Mesothelial cell of epicardium (in vitro differentiated cells): ENCODE measurements around the gene MUSTN1. TPM values are rescaled to one million over a fixed set of nuclear protein-coding genes. Genes with fewer than 3 reads are reported as not detected.

ENCODE experiments used
- DNase-seq, 2 experiments: peaks; one replicate each; pipeline ENCODE4 v3.0.0; 2021; ENCODE audit warnings: low spot score in 2 of 2; ENCODE audit not compliant: unreplicated experiment in 2 of 2
- H3K27ac Mint-ChIP-seq: 2 replicates; pipeline ENCODE4 v1.8.0; 2021; ENCODE audit warnings: mixed read lengths
- H3K27me3 Mint-ChIP-seq: 2 replicates; pipeline ENCODE4 v1.8.0; 2021; ENCODE audit warnings: low read depth, mixed read lengths
- H3K36me3 Mint-ChIP-seq: 2 replicates; pipeline ENCODE4 v1.8.0; 2021; ENCODE audit warnings: mixed read lengths
- H3K4me1 Mint-ChIP-seq: 2 replicates; pipeline ENCODE4 v1.8.0; 2021; ENCODE audit warnings: mixed read lengths
- H3K4me3 Mint-ChIP-seq: 2 replicates; pipeline ENCODE4 v1.8.0; 2021; ENCODE audit warnings: mild to moderate bottlenecking, moderate library complexity, mixed read lengths
- H3K9me3 Mint-ChIP-seq: 2 replicates; pipeline ENCODE4 v1.8.0; 2021; ENCODE audit warnings: mixed read lengths
- CTCF ChIP-seq: fragments of 200-600 bp; sonication (generic); IDR thresholded peaks from one replicate; pipeline ENCODE4 v1.5.0; 2021; ENCODE audit warnings: antibody characterized with exemption; ENCODE audit not compliant: unreplicated experiment
- total RNA-seq: library from RNA; stranded (reverse); gene quantifications from 3 replicates; pipeline ENCODE4 v1.2.1, GENCODE V29; 2021

The MUSTN1 gene
- total RNA-seq, 1 donor from 2014 or later = 1.0 TPM

- Mint-ChIP-seq H3K9me3 (no peaks in the 10 kb centered on the region), H3K36me3 (no peaks in the 10 kb centered on the region), H3K4me1 (no peaks in the 10 kb centered on the region), H3K27ac (no peak overlapping the region), H3K27me3 (no peaks in the 10 kb centered on the region), H3K4me3 (no peak overlapping the region)
- no peak for DNase-seq
- TF ChIP-seq CTCF = no peak
Measured at GRCh38 chr3:52873433-52874159, 38.8 kb upstream of the MUSTN1 start.

- H3K9me3 Mint-ChIP-seq = no peaks in the 10 kb centered on the region
- no peaks in the 10 kb centered on the region for H3K27me3 Mint-ChIP-seq
- no peak for TF ChIP-seq CTCF
- no peak overlapping the region for H3K27ac Mint-ChIP-seq
- no peaks in the 10 kb centered on the region for H3K36me3 Mint-ChIP-seq
- DNase-seq = no peak
- no peaks in the 10 kb centered on the region for H3K4me1 Mint-ChIP-seq
- no peak overlapping the region for H3K4me3 Mint-ChIP-seq
Measured at GRCh38 chr3:52872245-52872644, 37.4 kb upstream of the MUSTN1 start.

GRCh38 chr3:52871761-52872160, 36.9 kb upstream of the MUSTN1 start:
- H3K9me3 Mint-ChIP-seq = no peaks in the 10 kb centered on the region
- TF ChIP-seq CTCF = no peak
- H3K27ac Mint-ChIP-seq = no peak overlapping the region
- H3K36me3 Mint-ChIP-seq = no peaks in the 10 kb centered on the region
- H3K4me3 Mint-ChIP-seq = no peak overlapping the region
- no peaks in the 10 kb centered on the region for H3K27me3 Mint-ChIP-seq
- no peak for DNase-seq
- H3K4me1 Mint-ChIP-seq = no peaks in the 10 kb centered on the region

- Mint-ChIP-seq H3K27ac (no peak overlapping the region), H3K9me3 (no peaks in the 10 kb centered on the region), H3K36me3 (peaks cover 7% of the 10 kb centered on the region), H3K27me3 (no peaks in the 10 kb centered on the region), H3K4me3 (no peak overlapping the region), H3K4me1 (no peaks in the 10 kb centered on the region)
- DNase-seq = no peak
- TF ChIP-seq CTCF = no peak
Measured at GRCh38 chr3:52870471-52870870, 35.7 kb upstream of the MUSTN1 start.

- no peak for TF ChIP-seq CTCF
- Mint-ChIP-seq H3K4me1 (no peaks in the 10 kb centered on the region), H3K27ac (no peak overlapping the region), H3K9me3 (peaks cover 12% of the 10 kb centered on the region), H3K36me3 (peaks cover 24% of the 10 kb centered on the region), H3K27me3 (no peaks in the 10 kb centered on the region), H3K4me3 (no peak overlapping the region)
- DNase-seq = no peak
Measured at GRCh38 chr3:52866427-52866826, 31.6 kb upstream of the MUSTN1 start.
